NCI-H526 (cell line): ENCODE measurements around the gene IQCN.
"Not testable (repeated sequence)": the region's sequence is repeated elsewhere in the genome, so short reads cannot be mapped to it uniquely, and the experiment has no call there.

Source experiments
- DNase-seq, 2 experiments: peaks; one replicate each; lab custom pipeline; 2025; lab: John Stamatoyannopoulos, UW

IQCN gene

DNA sequence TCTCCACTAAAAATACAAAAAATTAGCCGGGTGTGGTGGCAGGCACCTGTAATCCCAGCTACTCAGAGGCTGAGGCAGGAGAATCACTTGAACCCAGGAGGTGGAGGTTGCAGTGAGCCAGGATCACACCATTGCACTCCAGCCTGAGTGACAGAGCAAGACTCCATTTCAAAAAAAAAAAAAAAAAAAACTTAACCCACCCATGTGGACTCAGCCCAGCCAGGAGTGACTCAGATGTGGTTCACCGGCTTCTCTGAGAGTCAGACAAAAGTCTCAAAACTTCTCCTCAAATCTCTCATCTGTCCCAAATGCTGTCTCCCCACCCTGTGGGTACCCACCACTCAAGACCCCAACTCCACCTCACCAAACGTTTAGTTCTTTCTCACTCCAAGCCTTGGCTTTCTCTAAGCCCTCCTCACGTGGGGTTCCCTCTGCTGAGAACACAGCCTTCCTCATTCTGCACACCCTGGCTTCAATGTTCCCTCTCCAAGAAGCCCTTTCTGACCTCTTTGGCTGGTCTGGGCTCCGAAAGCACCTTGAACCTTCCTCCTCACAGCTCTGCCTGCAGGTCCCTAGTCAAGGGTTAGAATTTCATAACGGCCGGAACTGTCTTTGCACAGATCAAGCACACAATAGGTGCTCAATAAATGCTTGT lies 59.3 kb downstream of the IQCN start:
- DNase-seq = no peak

DNA sequence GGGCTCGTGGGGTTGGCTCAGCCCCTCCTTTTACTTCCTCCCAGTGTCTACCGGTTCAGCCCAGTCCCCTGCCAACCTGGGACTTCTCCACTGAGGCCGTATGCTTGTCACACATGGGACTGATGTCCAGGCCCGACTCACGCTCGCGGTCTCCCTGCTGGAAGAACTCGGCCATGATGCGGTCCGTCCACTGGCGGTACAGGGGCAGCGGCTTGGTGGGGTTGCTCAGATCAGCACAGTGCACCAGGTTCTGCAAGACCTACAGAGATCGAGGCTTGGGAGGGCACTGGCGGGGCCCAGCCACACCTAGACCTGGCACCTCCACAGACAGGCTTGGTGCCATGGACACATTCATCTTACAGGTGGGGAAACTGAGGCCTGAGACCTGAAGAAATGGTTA lies 62.6 kb downstream of the IQCN start:
- no peak for DNase-seq

DNA sequence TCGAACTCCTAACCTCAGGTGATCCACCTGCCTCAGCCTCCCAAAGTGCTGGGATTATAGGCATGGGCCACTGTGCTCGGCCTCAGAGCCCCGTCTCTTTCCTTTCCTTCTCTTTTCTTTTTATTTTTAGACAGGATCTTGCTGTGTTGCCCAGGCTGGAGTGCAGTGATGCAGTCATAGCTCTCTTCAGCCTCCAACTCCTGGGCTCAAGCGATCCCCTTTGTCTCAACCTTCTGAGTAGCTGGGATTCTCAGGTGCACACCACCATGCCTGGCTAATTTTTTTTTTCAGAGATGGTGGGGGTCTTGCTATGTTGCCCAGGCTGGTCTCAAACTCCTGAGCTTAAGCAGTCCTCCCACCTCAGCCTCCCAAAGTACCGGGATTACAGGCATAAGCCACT lies 64.3 kb downstream of the IQCN start:
- DNase-seq = not testable (repeated sequence)

DNA sequence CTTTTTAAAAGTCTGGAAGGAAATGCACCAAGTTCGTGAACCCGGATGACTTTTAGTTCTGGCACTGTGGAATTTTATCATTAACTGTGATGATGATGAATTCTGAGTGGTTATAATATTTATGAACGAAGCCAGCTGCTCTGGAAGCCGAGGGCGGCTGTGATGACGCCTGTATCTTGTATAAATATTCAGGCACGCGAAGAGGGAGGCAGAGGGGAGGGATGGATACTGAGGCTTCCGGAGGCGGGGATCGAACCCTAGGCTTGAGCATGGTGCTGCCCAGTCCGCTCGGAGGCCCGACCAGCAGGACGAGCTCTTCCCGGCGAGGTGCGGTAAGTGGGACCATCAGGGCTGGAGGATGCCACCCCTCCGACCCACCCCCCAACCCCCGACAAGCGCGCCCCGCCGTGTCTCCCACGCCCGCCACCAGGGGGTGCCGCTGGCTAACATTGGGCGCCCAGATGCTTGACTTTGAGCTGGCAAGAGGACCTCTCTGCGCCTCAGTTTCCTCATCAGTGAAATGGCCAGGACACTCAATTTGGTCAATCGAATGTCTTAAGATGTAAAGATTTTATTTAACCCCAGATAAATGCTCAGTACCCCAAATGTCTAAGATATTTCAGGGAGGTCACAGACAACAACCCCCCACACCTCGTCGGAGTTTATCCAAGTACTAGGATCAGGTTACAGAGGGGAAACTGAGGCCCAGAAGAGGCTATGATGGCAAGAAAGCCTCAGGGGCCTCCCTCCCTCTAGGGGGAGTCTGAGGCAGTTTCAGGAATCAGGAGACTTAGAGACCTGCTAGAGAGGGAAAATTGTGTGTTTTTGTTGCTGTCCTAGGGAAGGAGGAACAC lies 65.9 kb downstream of the IQCN start:
- peak in 1 of 2 experiments; percentile 52 for DNase-seq
